HG03045 (cell line): ENCODE data around the gene CCRL2.

Experiments
- ATAC-seq: cut with Tn5 transposase; IDR thresholded peaks from one replicate; pipeline ENCODE4 v1.9.1; 2021; ENCODE audit warnings: mild to moderate bottlenecking, moderate library complexity; ENCODE audit not compliant: unreplicated experiment

CCRL2 gene

DNA sequence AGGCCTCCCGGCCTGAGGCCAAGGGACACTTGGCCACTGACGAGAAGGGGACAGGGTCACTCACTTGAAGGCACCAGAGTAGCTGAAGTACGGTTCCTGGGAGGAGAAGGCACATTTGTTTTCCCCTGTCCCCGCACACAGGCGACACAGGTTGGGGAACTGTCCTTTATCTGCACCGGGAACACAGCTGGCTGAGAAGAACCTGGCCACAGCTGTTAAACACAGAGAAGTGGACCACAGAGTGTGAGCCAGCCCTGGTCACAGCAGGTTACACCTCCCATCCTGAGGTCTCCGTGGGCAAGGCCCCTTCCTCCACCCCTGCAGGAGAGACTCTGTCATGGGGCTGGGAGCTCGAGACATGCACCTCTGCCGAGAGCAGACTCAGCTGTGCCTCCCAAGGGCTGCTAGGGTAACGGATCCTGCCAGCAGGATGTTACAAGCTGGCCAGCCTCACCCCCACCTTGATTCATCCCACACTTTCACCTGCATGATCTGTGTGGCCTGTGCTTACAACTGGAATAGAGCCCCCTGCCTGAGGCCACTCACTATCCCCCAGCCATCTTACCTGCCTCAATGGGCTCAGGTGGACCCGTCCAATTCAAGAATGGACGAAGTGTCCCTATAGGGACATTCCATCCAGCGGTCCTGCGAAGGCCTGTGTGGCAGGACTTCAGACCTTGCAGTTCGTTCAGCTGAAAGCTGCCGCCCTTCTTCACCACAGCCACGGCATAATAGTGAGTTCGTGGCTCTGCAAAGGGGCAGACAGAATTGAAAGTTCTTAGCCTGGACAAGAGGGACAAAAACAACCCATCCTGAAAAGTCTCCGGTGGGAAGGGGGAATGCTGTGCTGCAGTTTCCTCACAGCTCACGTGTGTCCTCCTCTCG lies 48.4 kb downstream of the CCRL2 start:
- no peak for ATAC-seq

DNA sequence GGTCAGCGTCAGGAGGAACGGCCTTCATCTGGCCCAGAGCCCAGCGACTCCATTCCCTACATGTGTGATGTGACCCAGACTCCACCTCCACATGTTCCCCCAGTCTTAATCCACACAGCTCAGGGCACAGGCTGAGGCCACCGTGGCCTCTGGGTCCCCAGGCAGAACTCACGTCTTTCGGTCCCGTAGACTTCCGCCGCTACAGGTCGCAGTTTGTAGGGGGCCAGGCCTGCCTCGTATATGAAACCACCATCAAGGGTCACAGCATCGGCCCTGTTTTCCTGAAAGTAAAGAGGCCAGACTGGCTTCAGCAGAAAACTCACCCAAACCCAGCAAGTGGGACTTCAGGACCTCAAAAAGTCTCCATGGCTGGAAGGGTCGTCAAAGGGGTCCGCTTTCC lies 49.1 kb downstream of the CCRL2 start:
- no peak for ATAC-seq
